Bladder microvascular endothelial cell (primary cell): Measurements from ENCODE around the gene ANK2. TPM values are rescaled to one million over a fixed set of nuclear protein-coding genes. Genes with fewer than 3 reads are reported as not detected.

Source experiments
- total RNA-seq: library from RNA; depleted of rRNA; stranded (reverse); fragments of >200 nt; gene quantifications from 2 replicates; pipeline ENCODE4 v1.2.3, GENCODE V29; 2014

ANK2 gene
- total RNA-seq, result 1.5 and 38.8 TPM in 2 replicates

GRCh38 chr4:113049421-113050370 is at the start of gene ANK2:
ANK2 (plus strand) TSS chr4:113049653; CDS start chr4:113049729, 76 bp downstream.

